PC-9 (cell line): ENCODE results near the gene UBE4B. TPM values are rescaled to one million over a fixed set of nuclear protein-coding genes. Genes with fewer than 3 reads are reported as not detected.

ENCODE experiments used
- Bru-seq: library from RNA; stranded (reverse); fragments of 400-500 nt; gene quantifications from one replicate; lab custom pipeline; 2021; lab: Mats Ljungman, UMichigan
- BruChase-seq, 2 experiments: library from RNA; stranded (reverse); fragments of 400-500 nt; gene quantifications; one replicate each; lab custom pipeline; 2021; lab: Mats Ljungman, UMichigan
- BruUV-seq: library from RNA; stranded (reverse); fragments of 400-500 nt; replicated peaks from 2 replicates; lab custom pipeline; 2021; lab: Mats Ljungman, UMichigan
- CTCF ChIA-PET: fragments of 300-600 bp; sonication (Branson Sonifier 250); formaldehyde crosslinking; loops from one replicate; lab custom pipeline; 2022; ENCODE audit warnings: antibody characterized with exemption; lab: Charles Lee
- POLR2A ChIA-PET: fragments of 300-600 bp; sonication (Branson Sonifier 250); formaldehyde crosslinking; loops from one replicate; lab custom pipeline; 2022; ENCODE audit warnings: antibody characterized with exemption; ENCODE audit not compliant: unreplicated experiment; lab: Charles Lee
- DNase-seq, 2 experiments: peaks; one replicate each; pipeline versions ENCODE4 v3.0.0 to v3.0.0-alpha.2; 2015 to 2022; ENCODE audit warnings: mixed read lengths in 1 of 2
- H2AFZ ChIP-seq: fragments of 200-600 bp; sonication (generic); 2 replicates; pipeline ENCODE4 v1.8.1; 2017; ENCODE audit warnings: antibody characterized with exemption
- H3F3A ChIP-seq: fragments of 200-600 bp; sonication (generic); 2 replicates; pipeline ENCODE4 v1.8.1; 2017; ENCODE audit warnings: antibody characterized with exemption, mild to moderate bottlenecking, low read depth; ENCODE audit not compliant: insufficient read depth
- H3K27ac ChIP-seq: fragments of 200-600 bp; sonication (generic); 2 replicates; pipeline ENCODE4 v1.6.1; 2016; ENCODE audit warnings: mixed run types
- H3K27me3 ChIP-seq: fragments of 200-600 bp; sonication (generic); 2 replicates; pipeline ENCODE4 v1.6.1; 2016; ENCODE audit warnings: low read depth, mixed run types; ENCODE audit not compliant: insufficient read depth
- H3K36me3 ChIP-seq: fragments of 200-600 bp; sonication (generic); 2 replicates; pipeline ENCODE4 v1.6.1; 2016; ENCODE audit warnings: low read depth, mixed run types
- H3K4me1 ChIP-seq: fragments of 200-600 bp; sonication (generic); replicated peaks from 2 replicates; pipeline ENCODE4 v1.6.1; 2016; ENCODE audit warnings: mixed run types; ENCODE audit not compliant: insufficient read depth
- H3K4me2 ChIP-seq: fragments of 200-600 bp; sonication (generic); 2 replicates; pipeline ENCODE4 v1.6.1; 2017; ENCODE audit warnings: mixed run types
- H3K4me3 ChIP-seq: fragments of 200-600 bp; sonication (generic); 2 replicates; pipeline ENCODE4 v1.6.1; 2016; ENCODE audit warnings: mixed run types
- H3K79me2 ChIP-seq: fragments of 200-600 bp; sonication (generic); 2 replicates; pipeline ENCODE4 v1.6.1; 2017; ENCODE audit warnings: low read depth, mixed run types
- H3K9me2 ChIP-seq: fragments of 200-600 bp; sonication (generic); 2 replicates; pipeline ENCODE4 v1.8.1; 2017; ENCODE audit warnings: mild to moderate bottlenecking; ENCODE audit not compliant: insufficient read depth
- H3K9me3 ChIP-seq: fragments of 200-600 bp; sonication (generic); 2 replicates; pipeline ENCODE4 v1.8.1; 2016; ENCODE audit warnings: low read depth; ENCODE audit not compliant: insufficient read depth
- H4K20me1 ChIP-seq: fragments of 200-600 bp; sonication (generic); 2 replicates; pipeline ENCODE4 v1.8.1; 2017; ENCODE audit not compliant: insufficient read depth
- CTCF ChIP-seq: fragments of 200-600 bp; sonication (generic); conservative IDR thresholded peaks from 2 replicates; pipeline ENCODE4 v1.6.1; 2017; ENCODE audit warnings: mixed run types, antibody characterized with exemption, mild to moderate bottlenecking, moderate library complexity
- EZH2 ChIP-seq: fragments of 200-600 bp; sonication (generic); IDR thresholded peaks from 2 replicates; pipeline ENCODE4 v1.8.0; 2017; ENCODE audit warnings: antibody characterized with exemption, low read depth
- intact Hi-C: fragments of 100-400 bp; cut with micrococcal nuclease; formaldehyde crosslinking; loops from one replicate; pipeline ENCODE4 v1.10.0; 2022; ENCODE audit not compliant: unreplicated experiment
- long read RNA-seq: library from polyadenylated mRNA; stranded (forward); transcript quantifications from one replicate; pipeline ENCODE4 v2.0.0, GENCODE V29; 2022
- total RNA-seq: library from RNA; stranded (reverse); gene quantifications from 2 replicates; pipeline ENCODE4 v1.2.3, GENCODE V29; 2021

UBE4B gene
- 54.3 and 59.1 TPM in 2 replicates for total RNA-seq
- Bru-seq, nascent RNA = percentile 81 among the genes with signal in this experiment
- BruChase-seq, experiment 1, labeled RNA remaining after a 2-hour chase = percentile 79 among the genes with signal in this experiment
- percentile 80 among the genes with signal in this experiment for BruChase-seq, experiment 2, labeled RNA remaining after a 6-hour chase
- long read RNA-seq, full-length matches to known transcripts = 11 of 28 reads
- long read RNA-seq, partial matches to known transcripts = 9 of 28 reads
- long read RNA-seq, other reads (novel, unspliced or antisense) = 8 of 28 reads

GRCh38 chr1:10032590-10033358, at the start of gene UBE4B:
UBE4B (plus strand) TSS chr1:10032958; CDS start chr1:10033671, 713 bp downstream.
- Histone ChIP-seq H3K4me2 (peak within 1 kb of the TSS; percentile 89), H3F3A (peaks cover 7% of the 10 kb centered on the region; the same call in 1 of the 2 replicates), H3K9me2 (no peaks in the 10 kb centered on the region), H3K4me1 (no peaks in the 10 kb centered on the region; the same call in 1 of the 2 replicates), H2AFZ (peak within 1 kb of the TSS; percentile 92), H3K4me3 (peak within 1 kb of the TSS; percentile 82), H3K27ac (peak within 1 kb of the TSS; percentile 83), H4K20me1 (no peaks in the 10 kb centered on the region), H3K27me3 (no peaks in the 10 kb centered on the region), H3K36me3 (no peaks in the 10 kb centered on the region), H3K79me2 (peaks cover 43% of the 10 kb centered on the region), H3K9me3 (no peaks in the 10 kb centered on the region)
- ChIA-PET CTCF (interaction anchor here (0.6 to 1.2 kb wide), 2 partner anchors 83 to 139 kb away, joined by 3 to 6 read pairs; no protein-coding TSS in a partner anchor), POLR2A (interaction anchor here (0.6 kb wide), 2 partner anchors 398 to 476 kb away, joined by 3 read pairs; partner anchors contain the start of gene CENPS)
- peak; percentile 69 for TF ChIP-seq CTCF
- no peak for TF ChIP-seq EZH2
- TSS peak; percentile 60 for BruUV-seq
- intact Hi-C loops = loop anchor here (1.0 to 5.0 kb wide), 6 partner anchors 82 to 205 kb away; partner anchors contain the start of genes KIF1B, LZIC and NMNAT1
- peak; percentile 84 to 99 for DNase-seq

GRCh38 chr1:9984253-9984652, 48.5 kb upstream of the UBE4B start:
- no peak overlapping the region for H2AFZ ChIP-seq
- H3K4me3 ChIP-seq = no peak overlapping the region
- DNase-seq = no peak
- intact Hi-C loops = no loop called here
- no peaks in the 10 kb centered on the region for H3K9me2 ChIP-seq
- no peak overlapping the region for H3K4me2 ChIP-seq
- no peaks in the 10 kb centered on the region for H3K4me1 ChIP-seq
- no TSS peak for BruUV-seq
- no peaks in the 10 kb centered on the region for H3K9me3 ChIP-seq
- TF ChIP-seq CTCF = no peak
- TF ChIP-seq EZH2 = no peak
- H3K79me2 ChIP-seq = no peaks in the 10 kb centered on the region
- ChIA-PET POLR2A (interaction anchor here (0.6 kb wide), 1 partner anchor 1090 kb away, joined by 3 read pairs; no protein-coding TSS in a partner anchor), CTCF (no interaction called here)
- H3K27me3 ChIP-seq = no peaks in the 10 kb centered on the region
- no peaks in the 10 kb centered on the region for H3F3A ChIP-seq
- H3K27ac ChIP-seq = no peak overlapping the region
- H4K20me1 ChIP-seq = no peaks in the 10 kb centered on the region
- H3K36me3 ChIP-seq = no peaks in the 10 kb centered on the region

GRCh38 chr1:9985001-9985400, 47.8 kb upstream of the UBE4B start:
- H3K4me2 ChIP-seq = no peak overlapping the region
- CTCF ChIA-PET = no interaction called here
- no peaks in the 10 kb centered on the region for H3K4me1 ChIP-seq
- no peak overlapping the region for H2AFZ ChIP-seq
- no peaks in the 10 kb centered on the region for H3K27me3 ChIP-seq
- H3K4me3 ChIP-seq = no peak overlapping the region
- no peaks in the 10 kb centered on the region for H4K20me1 ChIP-seq
- POLR2A ChIA-PET = no interaction called here
- no peaks in the 10 kb centered on the region for H3K79me2 ChIP-seq
- BruUV-seq = no TSS peak
- TF ChIP-seq CTCF (no peak), EZH2 (no peak)
- no peak for DNase-seq
- H3K9me3 ChIP-seq = no peaks in the 10 kb centered on the region
- H3K36me3 ChIP-seq = no peaks in the 10 kb centered on the region
- H3F3A ChIP-seq = no peaks in the 10 kb centered on the region
- intact Hi-C loops = no loop called here
- no peak overlapping the region for H3K27ac ChIP-seq
- H3K9me2 ChIP-seq = no peaks in the 10 kb centered on the region
